OCI-LY7 (cell line): ENCODE measurements around the gene MYCN. TPM values are rescaled to one million over a fixed set of nuclear protein-coding genes. Genes with fewer than 3 reads are reported as not detected.

Experiments used
- BruUV-seq: library from RNA; stranded (reverse); fragments of 400-500 nt; replicated peaks from 2 replicates; lab custom pipeline; 2021; lab: Mats Ljungman, UMichigan
- CTCF ChIA-PET: fragments of 300-600 bp; sonication (Branson Sonifier 250); formaldehyde crosslinking; loops from one replicate; lab custom pipeline; 2022; ENCODE audit warnings: antibody characterized with exemption; ENCODE audit not compliant: unreplicated experiment; lab: Charles Lee
- POLR2A ChIA-PET: fragments of 300-600 bp; sonication (Branson Sonifier 250); formaldehyde crosslinking; loops from one replicate; lab custom pipeline; 2022; ENCODE audit warnings: antibody characterized with exemption; lab: Charles Lee
- DNase-seq: peaks from one replicate; pipeline ENCODE4 v3.0.0-alpha.2; 2015; ENCODE audit warnings: low spot score
- H2AFZ ChIP-seq: fragments of 200-600 bp; sonication (generic), shearing (Covaris generic); 2 replicates; pipeline ENCODE4 v1.6.1; 2014; ENCODE audit warnings: mild to moderate bottlenecking, antibody characterized with exemption, low read length, moderate library complexity
- H3K27ac ChIP-seq: fragments of 200-600 bp; sonication (generic); 2 replicates; pipeline ENCODE4 v1.5.1; 2014; ENCODE audit warnings: mixed run types, low read depth, mild to moderate bottlenecking, moderate library complexity, low read length, inconsistent platforms; ENCODE audit not compliant: poor library complexity, severe bottlenecking
- H3K36me3 ChIP-seq: fragments of 200-600 bp; sonication (generic); 2 replicates; pipeline ENCODE4 v1.6.1; 2014; ENCODE audit warnings: mild to moderate bottlenecking, antibody characterized with exemption, low read length, moderate library complexity, mixed read lengths; ENCODE audit not compliant: insufficient read depth
- H3K4me1 ChIP-seq: fragments of 200-600 bp; sonication (generic); 2 replicates; pipeline ENCODE4 v1.5.1; 2014; ENCODE audit warnings: mild to moderate bottlenecking, low read length; ENCODE audit not compliant: insufficient read depth, poor library complexity, severe bottlenecking
- H3K4me2 ChIP-seq: fragments of 200-600 bp; sonication (generic); 2 replicates; pipeline ENCODE4 v1.6.1; 2014; ENCODE audit warnings: mild to moderate bottlenecking, low read length
- H3K4me3 ChIP-seq: fragments of 200-600 bp; sonication (generic); 2 replicates; pipeline ENCODE4 v1.5.1; 2014; ENCODE audit warnings: mild to moderate bottlenecking, low read depth, low read length; ENCODE audit not compliant: poor library complexity, severe bottlenecking
- H3K79me2 ChIP-seq: fragments of 200-600 bp; sonication (generic); 2 replicates; pipeline ENCODE4 v1.6.1; 2016; ENCODE audit warnings: low read depth, mild to moderate bottlenecking, low read length, moderate library complexity, mixed read lengths; ENCODE audit not compliant: insufficient read depth
- H3K9me2 ChIP-seq: fragments of 200-600 bp; sonication (generic); 2 replicates; pipeline ENCODE4 v1.6.1; 2016; ENCODE audit warnings: mild to moderate bottlenecking, low read length, mixed read lengths; ENCODE audit not compliant: insufficient read depth
- H3K9me3 ChIP-seq: fragments of 200-600 bp; sonication (generic); 2 replicates; pipeline ENCODE4 v1.6.1; 2014; ENCODE audit warnings: mild to moderate bottlenecking, mixed run types, low read length, mixed read lengths
- H4K20me1 ChIP-seq: fragments of 200-600 bp; sonication (generic); 2 replicates; pipeline ENCODE4 v1.6.1; 2014; ENCODE audit warnings: mild to moderate bottlenecking, antibody characterized with exemption, low read length, moderate library complexity, mixed read lengths; ENCODE audit not compliant: insufficient read depth
- CTCF ChIP-seq: fragments of 200-600 bp; sonication (generic); conservative IDR thresholded peaks from 2 replicates; pipeline ENCODE4 v1.5.1; 2014; ENCODE audit warnings: mild to moderate bottlenecking, antibody characterized with exemption, low read length, moderate library complexity, mixed read lengths
- EZH2phosphoT487 ChIP-seq: fragments of 200-600 bp; sonication (generic); IDR thresholded peaks from 2 replicates; pipeline ENCODE4 v1.6.1; 2018; ENCODE audit warnings: low read depth, borderline replicate concordance, mild to moderate bottlenecking, mixed run types, antibody characterized with exemption, low read length, moderate library complexity, mixed read lengths
- intact Hi-C: fragments of 100-400 bp; cut with micrococcal nuclease; formaldehyde crosslinking; loops from one replicate; pipeline ENCODE4 v1.10.0; 2022; ENCODE audit not compliant: unreplicated experiment
- total RNA-seq, 2 experiments: library from RNA; depleted of rRNA in 1 of 2; stranded (reverse); fragments of >200 nt in 1 of 2; shearing (Covaris generic) in 1 of 2; gene quantifications; 2 replicates each; pipeline ENCODE4 v1.2.3, GENCODE V29; 2014 to 2022

The MYCN gene
- total RNA-seq, 2 experiments from 2014 or later: not detected

- Histone ChIP-seq H3K36me3 (no peaks in the 10 kb centered on the region), H3K4me1 (no peaks in the 10 kb centered on the region), H3K9me3 (no peaks in the 10 kb centered on the region), H3K4me2 (no peak overlapping the region), H3K9me2 (no peaks in the 10 kb centered on the region), H3K27ac (no peak overlapping the region), H2AFZ (no peak overlapping the region), H3K4me3 (no peak overlapping the region), H4K20me1 (no peaks in the 10 kb centered on the region), H3K79me2 (no peaks in the 10 kb centered on the region)
- BruUV-seq: no TSS peak
- no peak for TF ChIP-seq CTCF
- no peak for TF ChIP-seq EZH2phosphoT487
- CTCF ChIA-PET: no interaction called here
- DNase-seq: no peak
- POLR2A ChIA-PET: interaction anchor here (0.6 kb wide), 1 partner anchor 8 kb away, joined by 7 read pairs; no protein-coding TSS in a partner anchor
- intact Hi-C loops: no loop called here
These were observed 24.0 kb upstream of the MYCN start for GRCh38 chr2:15916336-15916735.

GRCh38 chr2:15918761-15919356 is 21.5 kb upstream of the MYCN start:
- Histone ChIP-seq H3K27ac (no peak overlapping the region), H3K79me2 (no peaks in the 10 kb centered on the region), H3K4me2 (no peak overlapping the region), H3K4me3 (no peak overlapping the region), H3K4me1 (no peaks in the 10 kb centered on the region), H4K20me1 (no peaks in the 10 kb centered on the region), H3K9me2 (no peaks in the 10 kb centered on the region), H3K36me3 (no peaks in the 10 kb centered on the region), H2AFZ (no peak overlapping the region), H3K9me3 (no peaks in the 10 kb centered on the region)
- intact Hi-C loops: no loop called here
- TF ChIP-seq EZH2phosphoT487: no peak
- no peak for TF ChIP-seq CTCF
- DNase-seq: no peak
- no TSS peak for BruUV-seq
- POLR2A ChIA-PET: no interaction called here
- CTCF ChIA-PET: no interaction called here

- TF ChIP-seq CTCF: no peak
- TF ChIP-seq EZH2phosphoT487: no peak
- Histone ChIP-seq H3K4me2 (no peak overlapping the region), H3K79me2 (no peaks in the 10 kb centered on the region), H3K4me3 (no peak overlapping the region), H3K36me3 (no peaks in the 10 kb centered on the region), H3K9me3 (no peaks in the 10 kb centered on the region), H3K27ac (no peak overlapping the region), H4K20me1 (no peaks in the 10 kb centered on the region), H3K9me2 (no peaks in the 10 kb centered on the region), H2AFZ (no peak overlapping the region), H3K4me1 (no peaks in the 10 kb centered on the region)
- no peak for DNase-seq
- CTCF ChIA-PET: no interaction called here
- BruUV-seq: no TSS peak
- intact Hi-C loops: no loop called here
- POLR2A ChIA-PET: no interaction called here
These were observed 20.5 kb upstream of the MYCN start for GRCh38 chr2:15919716-15920434.
